Activated CD8-positive, alpha-beta memory T cell treated with anti-CD3 and anti-CD28 coated beads for 4 hours (primary cell): ENCODE data around the gene USP13.
"Not testable (repeated sequence)": the region's sequence is repeated elsewhere in the genome, so short reads cannot be mapped to it uniquely, and the experiment has no call there.

ENCODE experiments used
- DNase-seq, 2 donors: peaks; one replicate each; pipeline ENCODE4 v3.0.0-alpha.2; 2020; ENCODE audit warnings: low read depth in 2 of 2

USP13 gene

GRCh38 chr3:179658606-179659005 is 5.8 kb downstream of the USP13 start:
- DNase-seq: no peak

- no peak for DNase-seq
These were observed 8.0 kb downstream of the USP13 start for GRCh38 chr3:179660872-179661271.

- no peak for DNase-seq
These were observed 8.9 kb downstream of the USP13 start for GRCh38 chr3:179661777-179662176.

GRCh38 chr3:179663093-179663492 is 10.3 kb downstream of the USP13 start:
- no peak for DNase-seq

- DNase-seq: no peak
These were observed 13.2 kb downstream of the USP13 start for GRCh38 chr3:179666030-179666429.

- no peak for DNase-seq
These were observed 13.7 kb downstream of the USP13 start for GRCh38 chr3:179666436-179667035.

- no peak for DNase-seq
These were observed 15.6 kb downstream of the USP13 start for GRCh38 chr3:179668429-179668828.

- no peak for DNase-seq
These were observed 17.5 kb downstream of the USP13 start for GRCh38 chr3:179670311-179670710.

GRCh38 chr3:179671309-179671708 is 18.5 kb downstream of the USP13 start:
- DNase-seq: no peak

- no peak for DNase-seq
These were observed 19.0 kb downstream of the USP13 start for GRCh38 chr3:179671747-179672242.

- no peak for DNase-seq
These were observed 20.1 kb downstream of the USP13 start for GRCh38 chr3:179672918-179673317.

GRCh38 chr3:179673523-179673922 is 20.7 kb downstream of the USP13 start:
- no peak for DNase-seq

GRCh38 chr3:179676081-179676480 is 23.2 kb downstream of the USP13 start:
- DNase-seq: no peak

- DNase-seq: no peak
These were observed 25.0 kb downstream of the USP13 start for GRCh38 chr3:179677884-179678283.

GRCh38 chr3:179681492-179682263 is 28.8 kb downstream of the USP13 start:
- no peak for DNase-seq

GRCh38 chr3:179682426-179683080 is 29.7 kb downstream of the USP13 start:
- DNase-seq: no peak

- not testable (repeated sequence) for DNase-seq
These were observed 30.4 kb downstream of the USP13 start for GRCh38 chr3:179683286-179683685.

- no peak for DNase-seq
These were observed 35.2 kb downstream of the USP13 start for GRCh38 chr3:179687967-179688535.

GRCh38 chr3:179688850-179689249 is 36.0 kb downstream of the USP13 start:
- no peak for DNase-seq

- no peak for DNase-seq
These were observed 41.9 kb downstream of the USP13 start for GRCh38 chr3:179694731-179695130.

- no peak for DNase-seq
These were observed 43.0 kb downstream of the USP13 start for GRCh38 chr3:179695672-179696313.
